GM19324 (cell line): ENCODE measurements around the gene LACTBL1.
"Not testable (repeated sequence)": the region's sequence is repeated elsewhere in the genome, so short reads cannot be mapped to it uniquely, and the experiment has no call there.

Source experiments
- ATAC-seq: cut with Tn5 transposase; IDR thresholded peaks from one replicate; pipeline ENCODE4 v1.9.1; 2021; ENCODE audit warnings: mild to moderate bottlenecking, moderate library complexity; ENCODE audit not compliant: unreplicated experiment, low FRiP score

LACTBL1 gene, protein sequence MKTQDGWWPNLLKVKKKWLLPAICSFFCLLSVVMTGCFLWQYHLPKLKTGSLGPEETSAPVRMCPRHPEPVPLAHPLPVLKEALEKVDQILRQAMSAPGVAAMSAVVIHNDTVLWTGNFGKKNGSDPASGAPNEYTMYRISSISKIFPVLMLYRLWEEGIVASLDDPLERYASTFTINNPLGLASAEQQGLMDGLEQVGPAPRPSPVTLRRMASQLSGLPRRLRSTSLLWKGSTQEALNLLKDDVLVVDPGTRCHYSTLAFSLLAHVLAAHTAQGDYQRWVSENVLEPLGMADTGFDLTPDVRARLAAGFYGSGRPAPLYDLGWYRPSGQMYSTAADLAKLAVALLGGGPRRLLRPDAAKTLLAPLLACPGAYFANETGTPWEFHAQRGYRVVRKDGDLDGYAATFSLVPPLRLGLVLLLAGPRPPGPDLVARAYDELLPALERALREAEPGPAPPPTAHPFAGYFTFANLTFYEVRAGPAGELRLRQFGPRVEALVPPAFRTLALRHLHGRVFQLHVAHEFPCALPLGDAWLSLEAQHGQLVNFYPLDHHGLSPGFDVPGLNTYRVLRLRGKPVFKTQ

DNA sequence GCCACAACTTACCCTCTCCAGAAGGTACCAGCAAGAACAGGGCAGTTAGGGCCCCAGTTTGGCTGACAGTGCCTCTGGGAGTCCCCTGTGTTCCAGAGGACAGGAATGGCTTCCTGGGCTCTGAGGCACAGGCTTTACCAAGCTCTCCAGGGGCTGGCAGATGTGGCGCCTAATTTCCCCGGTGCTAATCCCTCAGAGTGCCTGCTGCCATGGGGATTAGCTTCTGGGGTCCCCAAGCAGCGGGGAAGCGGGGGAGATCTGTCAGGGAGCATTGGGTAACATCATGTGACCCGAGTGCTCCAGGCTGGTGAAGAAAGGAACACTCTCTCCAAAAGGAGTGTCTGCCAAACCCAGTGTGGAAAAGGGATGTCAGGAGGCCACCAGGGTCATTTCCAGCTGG is at the start of gene LACTBL1:
Gene LACTBL1 (minus strand): TSS at position 107 of the 400 bp plus-strand sequence. CDS start 550 bp downstream, outside the sequence.
- ATAC-seq: no peak

DNA sequence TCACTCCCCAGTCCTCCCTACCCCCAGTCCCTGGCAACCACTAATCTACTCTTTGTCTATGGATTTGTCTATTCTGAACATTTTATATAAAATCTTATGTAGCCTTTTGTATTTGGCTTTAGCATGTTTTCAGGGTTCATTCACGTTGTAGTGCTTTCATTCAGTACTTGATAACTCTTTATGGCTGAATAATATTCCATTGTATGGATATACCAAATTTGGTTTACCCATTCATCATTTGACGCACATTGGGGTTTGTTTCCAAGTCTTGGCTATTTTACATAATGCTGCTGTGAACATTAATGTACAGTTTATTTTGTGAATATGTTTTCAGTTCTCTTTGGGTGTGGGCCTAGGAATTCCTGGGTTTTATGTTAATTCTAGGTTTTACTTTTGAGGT is 49.2 kb upstream of the LACTBL1 start:
- no peak for ATAC-seq

DNA sequence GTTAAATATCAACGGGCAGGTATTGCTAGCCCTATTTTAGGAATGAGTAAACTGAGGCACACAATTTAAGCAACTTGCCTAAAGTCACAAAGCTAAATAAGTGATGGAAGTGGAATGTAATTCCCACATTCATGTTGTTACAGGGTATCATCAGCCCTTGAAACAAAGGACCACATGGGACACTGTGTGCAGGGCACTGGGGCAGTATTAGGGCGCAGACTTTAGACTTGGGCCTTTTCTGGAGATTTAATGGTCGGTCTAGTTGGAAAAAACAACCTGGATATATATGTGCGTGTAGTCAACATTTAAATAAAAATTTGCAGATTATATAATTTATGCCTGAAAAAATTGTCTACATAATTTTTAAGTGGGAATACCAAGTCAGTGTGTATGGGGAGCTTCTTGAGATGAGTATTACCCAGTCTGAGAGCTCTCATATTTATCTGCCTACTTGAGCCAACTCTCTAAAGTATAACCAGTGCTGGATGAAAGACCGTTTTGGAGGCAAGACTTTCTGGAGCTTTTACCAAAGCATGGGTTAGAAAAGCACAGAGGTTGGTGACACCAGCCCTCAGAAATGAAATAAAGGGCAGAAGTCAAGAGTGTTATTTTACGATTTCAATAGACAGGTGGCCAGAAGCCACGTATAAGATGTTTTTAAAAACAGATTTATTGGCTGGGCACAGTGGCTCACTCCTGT is 48.2 kb upstream of the LACTBL1 start:
- no peak for ATAC-seq

DNA sequence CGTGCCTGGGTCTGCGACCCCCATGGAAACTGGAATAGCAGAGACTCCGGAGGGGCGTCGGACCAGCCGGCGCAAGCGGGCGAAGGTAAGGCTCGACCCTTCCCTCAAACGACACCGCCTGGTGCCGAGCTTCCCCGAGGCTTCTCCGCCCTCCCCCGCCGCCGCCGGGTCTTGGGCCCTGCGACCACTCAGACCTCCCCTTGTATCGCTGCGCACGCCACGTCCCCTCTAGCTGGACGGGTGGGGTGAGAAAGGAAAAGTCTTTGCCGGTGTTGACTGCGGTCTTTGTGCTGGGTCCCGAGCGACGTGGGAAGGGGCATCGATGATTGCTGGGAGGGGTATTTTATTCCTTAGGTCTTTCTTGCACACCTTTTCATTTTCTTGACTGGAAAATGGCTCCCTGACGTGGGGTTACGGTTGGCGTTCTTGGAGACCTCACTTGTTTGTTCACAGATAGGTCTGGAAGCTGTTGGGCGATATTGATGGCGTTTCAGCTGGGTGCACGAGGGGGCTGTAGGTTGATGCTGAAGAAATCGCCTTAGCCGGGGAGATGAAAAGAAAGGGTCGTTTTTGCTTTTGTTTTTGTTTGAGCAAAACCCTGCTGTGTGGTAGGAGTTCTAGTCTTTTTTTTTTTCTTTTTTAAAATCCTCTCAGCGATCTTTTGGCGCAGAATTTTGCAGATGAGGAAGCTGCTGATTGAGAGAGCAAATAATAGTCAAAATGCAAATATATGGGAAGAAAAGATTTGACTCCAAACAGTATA is 47.4 kb upstream of the LACTBL1 start:
- peak; percentile 29 for ATAC-seq

DNA sequence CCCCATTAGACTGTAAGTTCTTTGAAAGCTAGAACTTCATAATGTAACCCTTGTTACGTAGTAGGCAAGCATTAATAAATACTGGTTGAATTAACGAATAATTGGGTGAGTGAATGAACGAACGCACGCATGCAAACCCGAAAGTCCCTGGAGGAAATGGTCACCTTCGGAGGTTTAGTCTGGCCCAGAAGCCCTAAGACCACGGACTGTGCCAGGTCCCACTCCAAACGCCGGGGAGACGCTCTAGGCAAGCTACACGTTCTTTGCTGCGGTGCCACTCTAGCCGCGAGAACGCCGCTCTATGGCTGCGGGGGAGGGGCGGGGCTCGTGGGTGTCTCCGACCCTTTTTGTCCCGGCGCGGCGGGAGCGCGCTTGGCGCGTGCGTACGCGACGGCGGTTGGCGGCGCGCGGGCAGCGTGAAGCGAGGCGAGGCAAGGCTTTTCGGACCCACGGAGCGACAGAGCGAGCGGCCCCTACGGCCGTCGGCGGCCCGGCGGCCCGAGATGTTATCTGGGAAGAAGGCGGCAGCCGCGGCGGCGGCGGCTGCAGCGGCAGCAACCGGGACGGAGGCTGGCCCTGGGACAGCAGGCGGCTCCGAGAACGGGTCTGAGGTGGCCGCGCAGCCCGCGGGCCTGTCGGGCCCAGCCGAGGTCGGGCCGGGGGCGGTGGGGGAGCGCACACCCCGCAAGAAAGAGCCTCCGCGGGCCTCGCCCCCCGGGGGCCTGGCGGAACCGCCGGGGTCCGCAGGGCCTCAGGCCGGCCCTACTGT is 46.6 kb upstream of the LACTBL1 start, which contains the start of gene KDM1A:
Gene KDM1A (plus strand): TSS at position 375 of the 769 bp plus-strand sequence. CDS start 129 bp downstream, at position 504.
- peak; percentile 93 for ATAC-seq

DNA sequence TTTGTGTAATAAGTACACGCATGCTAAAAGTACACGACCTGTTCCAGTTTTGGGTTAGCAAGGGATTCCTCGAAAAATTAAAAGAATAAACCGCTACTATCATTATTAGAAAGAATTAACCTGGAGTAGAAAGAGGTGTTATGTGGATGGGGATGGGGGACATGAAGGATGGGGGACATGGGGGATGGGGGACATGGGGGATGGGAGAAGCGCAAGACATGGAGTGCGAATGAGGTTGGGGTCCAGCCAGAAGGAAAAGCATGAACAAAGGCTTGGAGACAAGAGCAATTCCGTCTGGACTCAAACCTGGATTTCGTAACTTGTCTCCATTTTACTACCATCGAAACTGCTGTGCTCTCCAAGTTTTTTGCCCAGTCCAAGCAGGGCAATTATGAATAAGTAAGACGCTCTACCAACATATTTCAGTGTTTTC is 46.0 kb upstream of the LACTBL1 start:
- ATAC-seq: no peak

DNA sequence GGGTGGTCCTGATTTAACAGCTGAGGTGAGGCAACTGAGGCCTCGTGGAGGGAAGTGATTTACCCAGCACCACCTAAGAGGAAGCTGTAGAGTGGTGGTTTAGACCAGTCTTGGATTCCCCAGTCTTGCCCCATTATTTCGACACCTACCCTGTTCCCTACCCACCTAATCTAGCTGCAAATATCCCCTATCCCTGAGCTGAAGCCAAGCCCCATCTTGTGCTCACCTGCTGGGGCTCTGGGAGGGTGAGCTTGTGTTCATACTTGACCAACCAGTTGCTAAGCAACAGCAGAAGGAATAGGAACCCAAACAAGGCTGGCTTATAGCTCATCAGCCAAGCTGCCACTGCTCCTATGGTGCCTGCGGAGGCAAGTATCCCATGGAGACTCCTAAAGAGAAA is 41.0 kb upstream of the LACTBL1 start:
- ATAC-seq: no peak

DNA sequence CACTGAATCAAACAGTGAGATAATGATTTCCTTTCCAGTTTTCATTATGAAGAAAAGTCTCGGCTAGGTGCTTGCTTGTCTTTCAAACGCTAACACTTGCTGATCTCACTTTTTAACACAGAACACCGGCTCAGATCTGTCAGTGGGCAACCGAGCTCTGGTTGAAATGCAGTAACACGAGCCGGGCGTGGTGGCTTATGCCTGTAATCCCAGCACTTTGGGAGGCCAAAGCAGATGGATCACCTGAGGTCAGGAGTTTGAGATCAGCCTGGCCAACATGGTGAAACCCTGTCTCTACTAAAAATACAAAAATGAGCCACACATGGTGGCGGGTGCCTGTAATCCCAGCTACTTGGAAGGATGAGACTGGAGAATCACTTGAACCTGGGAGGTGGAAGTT is 37.4 kb upstream of the LACTBL1 start:
- not testable (repeated sequence) for ATAC-seq

DNA sequence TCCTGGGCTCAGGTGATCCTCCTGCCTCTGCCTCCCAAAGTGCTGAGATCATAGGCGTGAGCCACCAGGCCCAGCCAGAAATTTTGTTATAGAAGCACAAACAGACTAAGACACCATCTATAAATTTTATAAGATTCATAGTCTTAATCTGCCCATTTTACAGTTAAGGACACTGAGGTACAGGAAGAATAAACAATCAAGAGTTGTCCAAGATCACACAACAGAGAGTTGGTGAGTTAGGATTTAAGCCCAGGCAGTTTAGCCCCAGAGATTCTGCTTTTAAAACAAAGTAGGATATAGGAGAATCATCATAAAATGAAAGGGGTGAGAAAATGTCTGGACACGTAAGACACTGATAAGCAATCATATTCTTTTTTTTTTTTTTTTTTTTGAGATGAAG is 36.2 kb upstream of the LACTBL1 start:
- ATAC-seq: no peak

DNA sequence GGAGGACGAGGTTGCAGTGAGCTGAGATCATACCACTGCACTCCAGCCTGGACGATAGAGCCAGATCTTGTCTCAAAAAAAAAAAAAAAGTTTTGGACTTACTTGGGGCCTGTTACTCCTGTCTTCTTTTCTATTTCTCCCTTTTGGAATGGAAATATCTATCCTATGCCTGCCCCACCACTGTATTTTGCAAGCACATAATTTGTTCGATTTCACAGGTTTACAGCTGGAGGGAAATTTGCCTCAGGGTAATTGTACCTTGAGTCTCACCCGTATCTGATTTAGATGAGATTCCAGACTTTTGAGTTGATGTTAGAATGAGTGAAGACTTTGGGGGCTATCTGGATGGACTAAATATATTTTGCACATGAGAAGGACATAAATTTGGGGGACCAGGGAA is 34.4 kb upstream of the LACTBL1 start:
- ATAC-seq: no peak

DNA sequence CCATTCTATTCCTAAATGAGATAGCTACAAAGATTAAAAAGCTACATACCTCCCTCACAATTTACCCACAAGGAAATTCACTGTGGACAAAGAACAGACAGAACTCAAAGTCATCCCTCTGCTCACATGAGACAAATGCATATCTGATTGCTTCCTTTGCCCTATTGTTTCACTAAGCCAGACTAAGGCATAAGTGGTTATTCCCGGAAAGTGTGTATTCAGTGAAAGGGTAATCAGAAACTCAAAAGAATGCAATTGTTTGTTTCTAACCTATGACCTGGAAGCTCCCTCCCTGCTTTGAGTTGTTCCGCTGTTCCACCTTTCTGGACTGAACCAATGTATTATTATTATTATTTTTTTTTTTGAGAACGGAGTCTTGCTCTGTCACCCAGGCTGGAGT is 32.1 kb upstream of the LACTBL1 start:
- ATAC-seq: not testable (repeated sequence)

DNA sequence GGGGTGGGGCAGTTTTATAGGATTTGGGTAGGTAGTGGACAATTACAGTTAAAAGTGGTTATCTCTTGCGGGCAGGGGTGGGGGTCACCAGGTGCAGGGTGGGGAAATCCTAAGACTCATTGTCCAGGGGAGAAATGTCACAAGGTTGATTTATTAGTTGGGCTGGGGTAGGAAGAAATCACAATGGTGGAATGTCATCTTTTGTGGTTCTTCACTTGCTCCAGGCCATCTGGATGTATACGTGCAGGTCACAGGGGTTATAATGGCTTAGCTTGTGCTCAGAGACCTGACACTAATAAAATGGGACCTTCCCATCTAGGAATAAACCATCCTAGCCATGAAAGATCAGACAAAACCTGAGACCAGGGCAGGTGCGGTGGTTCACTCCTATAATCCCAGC is 31.4 kb upstream of the LACTBL1 start:
- ATAC-seq: no peak

DNA sequence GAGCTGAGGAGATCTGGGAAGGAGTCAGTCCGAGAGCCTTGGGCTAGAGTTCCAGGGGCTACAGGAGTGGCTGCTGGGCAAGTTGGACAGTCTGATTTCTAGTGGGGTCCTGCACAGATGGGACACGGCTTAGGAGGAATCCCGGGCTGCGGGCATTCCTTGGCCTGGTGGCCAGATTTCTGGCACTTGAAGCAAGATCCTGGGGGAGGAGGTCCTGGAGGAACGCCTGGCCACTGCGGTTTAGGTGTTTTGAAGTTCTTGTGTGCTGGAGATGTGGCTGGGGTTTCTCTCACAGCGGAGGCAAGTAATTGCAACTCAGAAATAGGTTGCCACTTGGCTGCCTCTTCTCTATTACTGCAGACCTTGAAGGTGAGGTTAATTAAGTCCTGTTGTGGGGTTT is 29.6 kb upstream of the LACTBL1 start:
- ATAC-seq: not testable (repeated sequence)

DNA sequence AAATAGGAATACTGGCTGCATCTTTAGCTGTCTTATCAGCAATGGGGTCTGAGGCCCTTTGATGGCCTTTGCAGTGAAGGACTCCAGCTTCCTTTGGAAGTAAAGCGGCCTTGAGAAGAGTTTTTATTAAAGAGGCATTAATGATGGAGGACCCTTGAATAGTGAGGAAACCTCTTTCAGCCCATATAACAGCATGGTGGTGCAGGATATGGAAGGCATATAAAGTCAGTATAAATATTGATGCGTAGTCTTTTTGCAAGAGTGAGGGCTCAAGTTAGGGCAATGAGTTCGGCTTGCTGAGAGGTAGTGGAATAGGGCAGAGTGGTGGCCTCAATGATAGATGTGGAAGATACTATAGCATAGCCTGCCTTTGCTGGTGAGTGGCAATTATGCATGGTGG is 27.5 kb upstream of the LACTBL1 start:
- ATAC-seq: not testable (repeated sequence)

DNA sequence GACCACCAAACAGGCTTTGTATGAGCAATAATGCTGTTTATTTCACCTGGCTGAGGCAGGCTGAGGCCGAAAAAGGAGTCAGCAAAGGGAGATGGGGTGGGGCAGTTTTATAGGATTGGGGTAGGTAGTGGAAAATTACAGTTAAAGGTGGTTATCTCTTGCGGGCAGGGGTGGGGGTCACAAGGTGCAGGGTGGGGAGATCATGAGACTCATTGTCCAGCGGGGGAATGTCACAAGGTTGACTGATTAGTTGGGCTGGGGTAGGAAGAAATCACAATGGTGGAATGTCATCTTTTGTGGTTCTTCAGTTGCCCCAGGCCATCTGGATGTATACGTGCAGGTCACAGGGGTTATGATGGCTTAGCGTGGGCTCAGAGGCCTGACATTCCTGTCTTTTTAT is 24.9 kb upstream of the LACTBL1 start:
- ATAC-seq: not testable (repeated sequence)

DNA sequence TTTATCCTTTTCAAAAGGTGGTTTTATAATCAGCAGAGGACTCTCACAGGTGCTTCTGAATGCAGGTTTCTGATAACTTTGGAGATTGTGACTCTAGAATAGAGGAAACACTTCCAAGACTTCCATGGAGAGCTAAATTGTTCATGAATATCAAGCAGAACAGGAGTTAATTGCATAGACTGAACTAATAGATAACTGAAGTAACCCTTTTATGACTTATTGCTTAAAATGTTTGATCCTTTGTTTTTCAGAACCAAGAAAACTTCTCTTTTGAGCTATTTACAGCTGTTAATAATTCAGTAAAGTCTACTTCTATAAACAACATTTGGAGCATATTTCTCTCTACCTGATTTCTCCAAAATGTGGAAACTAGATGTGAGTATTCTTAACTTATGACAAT is 23.1 kb upstream of the LACTBL1 start:
- ATAC-seq: no peak

DNA sequence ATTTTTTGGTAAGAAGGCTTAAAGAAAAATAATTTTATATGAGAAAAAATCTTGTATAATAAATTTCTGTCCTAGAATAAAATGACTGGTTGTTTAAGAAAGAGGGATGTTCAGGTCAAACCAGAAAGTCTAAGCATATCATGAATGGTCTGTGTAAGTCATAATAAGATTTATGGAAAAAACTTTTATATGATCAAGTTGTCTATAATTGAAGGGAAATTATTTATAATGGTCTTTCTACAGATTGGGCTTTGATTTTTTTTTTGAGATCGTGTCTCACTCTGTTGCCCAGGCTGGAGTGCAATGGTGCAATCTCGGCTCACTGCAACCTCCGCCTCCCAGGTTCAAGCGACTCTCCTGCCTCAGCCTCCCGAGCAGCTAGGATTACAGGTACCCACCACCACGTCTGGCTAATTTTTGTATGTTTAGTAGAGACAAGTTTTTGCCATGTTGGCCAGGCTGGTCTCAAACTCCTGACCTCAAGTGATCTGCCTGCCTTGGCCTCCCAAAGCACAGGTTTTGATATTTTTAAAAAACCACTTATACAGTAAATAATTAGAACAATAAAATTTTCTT is 20.6 kb upstream of the LACTBL1 start:
- not testable (repeated sequence) for ATAC-seq

DNA sequence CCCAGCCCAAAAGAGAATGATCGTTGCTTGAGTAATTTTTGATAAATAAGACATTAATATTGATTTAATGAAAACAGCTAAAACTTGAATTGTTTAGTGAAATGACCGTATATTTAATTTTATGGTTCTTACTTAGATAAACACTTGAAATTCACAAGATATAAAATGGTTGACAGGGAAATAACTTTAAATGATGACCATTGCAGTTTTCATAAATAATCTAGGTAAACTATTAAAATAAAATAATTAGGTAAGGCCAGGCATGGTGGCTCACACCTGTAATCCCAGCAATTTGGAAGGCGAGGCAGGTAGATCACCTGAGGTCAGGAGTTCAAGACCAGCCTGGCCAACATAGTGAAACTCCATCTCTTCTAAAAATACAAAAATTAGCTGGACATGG is 19.7 kb upstream of the LACTBL1 start:
- ATAC-seq: not testable (repeated sequence)

DNA sequence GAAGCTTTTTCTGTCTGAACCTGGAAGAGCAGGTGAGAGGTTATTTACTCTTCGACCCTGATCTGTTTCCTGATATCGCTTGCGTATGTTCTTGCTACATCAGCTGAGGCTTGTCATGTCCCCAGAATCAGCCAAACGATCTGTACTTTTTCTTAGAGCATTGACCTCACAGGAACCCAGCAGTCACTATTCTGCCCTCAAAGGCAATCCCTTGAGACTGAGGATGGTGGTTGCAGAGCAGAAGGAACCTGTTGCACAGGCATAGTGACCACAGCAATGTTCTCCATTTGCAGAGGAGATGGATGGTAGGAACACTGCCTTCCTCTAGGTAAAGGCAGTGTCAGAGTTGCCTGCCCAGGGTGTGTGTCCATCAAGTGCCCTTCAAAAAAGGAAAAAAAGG is 11.3 kb upstream of the LACTBL1 start:
- ATAC-seq: no peak

DNA sequence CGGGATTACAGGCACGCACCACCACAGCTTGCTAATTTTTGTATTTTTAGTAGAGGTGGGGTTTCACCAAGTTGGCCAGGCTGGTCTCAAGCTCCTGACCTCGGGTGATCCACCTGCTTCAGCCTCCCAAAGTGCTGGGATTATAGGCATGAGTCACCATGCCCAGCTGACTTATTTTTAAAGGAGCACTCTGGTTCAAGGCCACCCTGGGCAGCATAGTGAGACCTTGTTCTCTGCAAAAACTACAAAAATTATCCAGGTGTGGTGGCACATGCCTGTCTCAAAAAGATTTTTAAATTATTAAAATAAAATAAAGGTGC is 7.8 kb upstream of the LACTBL1 start:
- not testable (repeated sequence) for ATAC-seq
